ENCODE results near the gene FAM187B.
"Not testable (repeated sequence)": the region's sequence is repeated elsewhere in the genome, so short reads cannot be mapped to it uniquely, and the experiment has no call there.

The FAM187B gene

GRCh38 chr19:35246466-35247092 lies 18.0 kb upstream of the FAM187B start:
- Histone ChIP-seq H3K27me3 (ENCODE audit: control insufficient read depth in 1 of 2, insufficient read depth in 2 of 2, low read length in 2 of 2) (peaks cover 0 to 26% of the 10 kb centered on the region in 2 donors), H3K4me3 (ENCODE audit: low read depth in 1 of 2, low read length in 2 of 2) (no peak overlapping the region), H3K27ac (ENCODE audit: low read depth, low read length) (no peak overlapping the region), H3K9me3 (ENCODE audit: low read length) (no peaks in the 10 kb centered on the region), H3K4me1 (ENCODE audit: insufficient read depth, low read length) (no peaks in the 10 kb centered on the region), H3K36me3 (ENCODE audit: insufficient read depth, low read length) (no peaks in the 10 kb centered on the region), H3K9ac (ENCODE audit: low read length) (no peak overlapping the region)

DNA sequence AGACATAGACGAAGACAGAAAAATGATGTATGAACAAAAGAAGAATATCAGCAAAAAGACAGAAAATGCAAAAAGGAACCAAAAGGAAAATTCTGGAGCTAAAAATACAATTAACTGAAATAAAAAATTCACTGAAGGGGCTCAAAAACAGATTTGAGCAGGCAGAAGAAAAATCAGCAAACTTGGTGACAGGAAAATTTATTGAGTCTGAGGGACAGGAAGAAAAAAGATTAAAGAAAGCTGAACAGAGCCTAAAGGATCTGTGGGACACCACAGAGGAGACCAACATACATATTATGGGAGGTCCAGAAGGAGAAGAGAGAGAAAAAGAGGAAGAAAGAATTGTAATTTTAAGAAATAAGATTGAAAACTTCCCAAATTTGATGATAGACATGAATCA lies 12.9 kb upstream of the FAM187B start:
- Histone ChIP-seq H3K4me1 (ENCODE audit: insufficient read depth, low read length) (no peaks in the 10 kb centered on the region), H3K9me3 (ENCODE audit: low read length) (no peaks in the 10 kb centered on the region), H3K9ac (ENCODE audit: low read length) (no peak overlapping the region), H3K36me3 (ENCODE audit: insufficient read depth, low read length) (no peaks in the 10 kb centered on the region), H3K27me3 (ENCODE audit: control insufficient read depth in 1 of 2, insufficient read depth in 2 of 2, low read length in 2 of 2) (no peaks in the 10 kb centered on the region), H3K4me3 (ENCODE audit: low read depth in 1 of 2, low read length in 2 of 2) (no peak overlapping the region), H3K27ac (ENCODE audit: low read depth, low read length) (no peak overlapping the region)

- Histone ChIP-seq H3K9me3 (ENCODE audit: low read length) (no peaks in the 10 kb centered on the region), H3K36me3 (ENCODE audit: insufficient read depth, low read length) (no peaks in the 10 kb centered on the region), H3K4me3 (ENCODE audit: low read depth in 1 of 2, low read length in 2 of 2) (no peak overlapping the region), H3K9ac (ENCODE audit: low read length) (no peak overlapping the region), H3K4me1 (ENCODE audit: insufficient read depth, low read length) (no peaks in the 10 kb centered on the region), H3K27me3 (ENCODE audit: control insufficient read depth in 1 of 2, insufficient read depth in 2 of 2, low read length in 2 of 2) (no peaks in the 10 kb centered on the region), H3K27ac (ENCODE audit: low read depth, low read length) (no peak overlapping the region)
Measured at GRCh38 chr19:35240327-35240726, 11.8 kb upstream of the FAM187B start.

DNA sequence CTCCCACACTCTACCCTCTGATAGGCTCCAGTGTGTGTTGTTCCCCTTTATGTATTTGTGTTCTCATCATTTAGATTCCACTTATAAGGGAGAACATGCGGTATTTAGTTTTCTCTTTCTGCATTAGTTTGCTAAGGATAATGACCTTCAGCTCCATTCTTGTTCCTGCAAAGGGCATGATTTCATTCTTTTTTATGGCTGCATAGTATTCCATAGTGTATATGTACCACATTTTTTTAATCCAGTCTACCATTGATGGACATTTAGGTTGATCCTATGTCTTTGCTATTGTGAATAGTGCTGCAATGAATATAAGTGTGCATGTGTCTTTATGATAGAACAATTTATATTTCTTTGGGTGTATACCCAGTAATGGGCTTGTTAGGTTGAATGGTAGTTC lies 11.1 kb upstream of the FAM187B start:
- not testable (repeated sequence) for H3K9ac ChIP-seq (ENCODE audit: low read length); H3K27me3 ChIP-seq (ENCODE audit: control insufficient read depth in 1 of 2, insufficient read depth in 2 of 2, low read length in 2 of 2); H3K4me1 ChIP-seq (ENCODE audit: insufficient read depth, low read length); H3K27ac ChIP-seq (ENCODE audit: low read depth, low read length); H3K4me3 ChIP-seq (ENCODE audit: low read depth in 1 of 2, low read length in 2 of 2); H3K36me3 ChIP-seq (ENCODE audit: insufficient read depth, low read length); H3K9me3 ChIP-seq (ENCODE audit: low read length)

DNA sequence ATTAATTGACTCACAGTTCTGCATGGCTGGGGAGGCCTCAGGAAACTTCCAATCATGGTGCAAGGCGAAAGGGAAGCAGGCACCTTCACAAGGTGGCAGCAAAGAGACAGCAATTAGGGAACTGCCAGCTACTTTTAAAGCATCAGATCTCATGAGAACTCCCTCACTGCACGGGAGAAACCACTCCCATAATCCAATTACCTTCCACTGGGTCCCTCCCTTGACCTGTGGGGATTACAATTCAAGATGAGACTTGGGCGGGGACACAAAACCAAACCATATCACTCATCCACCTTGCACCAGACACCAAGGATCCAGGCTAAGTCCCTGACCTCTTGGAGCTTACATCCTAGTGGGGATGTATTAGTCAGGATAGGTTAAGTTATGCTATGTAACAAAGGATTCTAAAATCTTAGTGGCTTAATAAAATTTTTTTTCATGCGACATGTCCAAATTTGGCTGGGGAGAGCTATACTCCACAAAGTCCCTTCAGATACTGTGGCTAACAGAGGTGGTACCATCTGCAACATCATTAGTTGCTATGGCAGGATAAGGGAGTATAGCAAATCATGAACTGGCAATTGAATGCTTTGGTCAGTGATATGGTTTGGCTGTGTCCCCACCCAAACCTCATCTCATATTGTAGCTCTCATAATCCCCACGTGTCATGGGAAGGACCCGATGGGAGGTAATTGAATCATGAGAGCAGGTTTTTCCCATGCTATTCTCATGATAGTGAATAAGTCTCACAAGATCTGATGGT lies 8.3 kb upstream of the FAM187B start:
- Histone ChIP-seq H3K27me3 (ENCODE audit: control insufficient read depth in 1 of 2, insufficient read depth in 2 of 2, low read length in 2 of 2) (no peaks in the 10 kb centered on the region), H3K4me1 (ENCODE audit: insufficient read depth, low read length) (no peaks in the 10 kb centered on the region), H3K27ac (ENCODE audit: low read depth, low read length) (no peak overlapping the region), H3K4me3 (ENCODE audit: low read depth in 1 of 2, low read length in 2 of 2) (no peak overlapping the region), H3K36me3 (ENCODE audit: insufficient read depth, low read length) (no peaks in the 10 kb centered on the region), H3K9me3 (ENCODE audit: low read length) (no peaks in the 10 kb centered on the region), H3K9ac (ENCODE audit: low read length) (no peak overlapping the region)

DNA sequence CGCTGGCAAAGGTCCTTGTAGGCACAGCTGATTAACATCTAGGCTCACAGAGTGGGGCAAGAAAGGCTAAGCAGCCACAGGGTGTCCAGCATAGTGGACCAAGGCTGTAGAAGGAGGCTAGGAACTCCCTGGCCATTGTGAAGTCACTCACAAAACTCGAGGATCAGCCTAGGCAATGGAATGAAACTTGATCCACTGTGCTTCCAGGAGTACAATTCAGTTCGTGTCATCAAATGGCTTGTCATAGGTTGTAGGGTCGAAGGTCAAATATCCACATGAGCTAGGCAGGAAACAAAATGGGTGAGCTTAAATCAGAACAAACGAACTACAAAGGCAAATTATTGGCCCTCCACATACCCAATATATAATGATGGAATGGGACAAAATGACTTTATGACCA lies 4.4 kb upstream of the FAM187B start:
- H3K9ac ChIP-seq (ENCODE audit: low read length): no peak overlapping the region
- no peak overlapping the region for H3K27ac ChIP-seq (ENCODE audit: low read depth, low read length)
- no peaks in the 10 kb centered on the region for H3K36me3 ChIP-seq (ENCODE audit: insufficient read depth, low read length)
- H3K27me3 ChIP-seq (ENCODE audit: control insufficient read depth in 1 of 2, insufficient read depth in 2 of 2, low read length in 2 of 2): no peaks in the 10 kb centered on the region
- no peaks in the 10 kb centered on the region for H3K4me1 ChIP-seq (ENCODE audit: insufficient read depth, low read length)
- H3K4me3 ChIP-seq (ENCODE audit: low read depth in 1 of 2, low read length in 2 of 2): no peak overlapping the region
- H3K9me3 ChIP-seq (ENCODE audit: low read length): no peaks in the 10 kb centered on the region

- H3K9me3 ChIP-seq (ENCODE audit: low read length): no peaks in the 10 kb centered on the region
- no peaks in the 10 kb centered on the region for H3K4me1 ChIP-seq (ENCODE audit: insufficient read depth, low read length)
- no peak overlapping the region for H3K4me3 ChIP-seq (ENCODE audit: low read depth in 1 of 2, low read length in 2 of 2)
- no peak overlapping the region for H3K27ac ChIP-seq (ENCODE audit: low read depth, low read length)
- H3K9ac ChIP-seq (ENCODE audit: low read length): no peak overlapping the region
- no peaks in the 10 kb centered on the region for H3K36me3 ChIP-seq (ENCODE audit: insufficient read depth, low read length)
- H3K27me3 ChIP-seq (ENCODE audit: control insufficient read depth in 1 of 2, insufficient read depth in 2 of 2, low read length in 2 of 2): no peaks in the 10 kb centered on the region
Measured at GRCh38 chr19:35231956-35232645, 3.6 kb upstream of the FAM187B start.

DNA sequence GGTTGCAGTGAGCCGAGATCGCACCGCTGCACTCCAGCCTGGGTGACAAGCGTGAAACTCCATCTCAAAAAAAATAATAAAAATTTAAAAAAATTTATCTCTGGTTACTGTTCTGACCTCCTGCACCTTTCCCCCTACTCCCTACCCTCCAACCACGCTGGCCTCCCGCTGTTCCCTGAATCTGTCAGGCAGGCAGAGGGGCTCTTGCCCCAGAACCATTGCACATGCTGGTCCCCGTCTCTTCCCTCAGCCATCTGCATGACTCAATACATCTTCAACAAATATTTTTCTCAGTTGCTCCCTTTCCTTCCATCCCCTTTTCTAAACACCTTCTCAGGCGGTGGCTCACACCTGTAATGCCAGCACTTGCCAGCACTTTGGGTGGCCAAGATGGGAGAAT lies 1.1 kb upstream of the FAM187B start:
- Histone ChIP-seq H3K36me3 (ENCODE audit: insufficient read depth, low read length) (no peaks in the 10 kb centered on the region), H3K27me3 (ENCODE audit: control insufficient read depth in 1 of 2, insufficient read depth in 2 of 2, low read length in 2 of 2) (peaks cover 0 to 5% of the 10 kb centered on the region in 2 donors), H3K4me3 (ENCODE audit: low read depth in 1 of 2, low read length in 2 of 2) (no peak overlapping the region), H3K9ac (ENCODE audit: low read length) (no peak overlapping the region), H3K9me3 (ENCODE audit: low read length) (no peaks in the 10 kb centered on the region), H3K27ac (ENCODE audit: low read depth, low read length) (no peak overlapping the region), H3K4me1 (ENCODE audit: insufficient read depth, low read length) (no peaks in the 10 kb centered on the region)

DNA sequence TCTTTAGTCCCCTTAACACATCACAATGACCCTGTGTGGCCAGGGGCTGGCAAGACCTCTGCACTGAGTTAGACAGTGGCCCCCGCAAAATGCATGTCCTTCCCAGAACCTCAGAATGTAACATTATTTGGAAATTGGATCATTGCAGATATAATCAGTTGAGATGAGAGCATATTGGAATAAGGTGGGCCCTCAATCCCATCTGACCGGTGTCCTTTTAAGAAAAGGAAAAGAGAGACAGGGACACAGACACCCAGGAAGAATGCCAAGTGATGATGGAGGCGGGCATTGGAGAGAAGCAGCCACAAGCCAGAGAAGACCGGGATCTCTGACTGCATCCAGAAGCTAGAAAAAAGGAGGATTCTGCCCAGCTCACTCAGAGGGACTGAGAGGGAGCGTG lies 1.8 kb downstream of the FAM187B start:
- no peaks in the 10 kb centered on the region for H3K9me3 ChIP-seq (ENCODE audit: low read length)
- peaks cover 0 to 5% of the 10 kb centered on the region in 2 donors for H3K27me3 ChIP-seq (ENCODE audit: control insufficient read depth in 1 of 2, insufficient read depth in 2 of 2, low read length in 2 of 2)
- no peaks in the 10 kb centered on the region for H3K4me1 ChIP-seq (ENCODE audit: insufficient read depth, low read length)
- no peak overlapping the region for H3K9ac ChIP-seq (ENCODE audit: low read length)
- no peak overlapping the region for H3K27ac ChIP-seq (ENCODE audit: low read depth, low read length)
- no peak overlapping the region for H3K4me3 ChIP-seq (ENCODE audit: low read depth in 1 of 2, low read length in 2 of 2)
- no peaks in the 10 kb centered on the region for H3K36me3 ChIP-seq (ENCODE audit: insufficient read depth, low read length)

GRCh38 chr19:35225951-35226350 lies 2.6 kb downstream of the FAM187B start:
- Histone ChIP-seq H3K27me3 (ENCODE audit: control insufficient read depth in 1 of 2, insufficient read depth in 2 of 2, low read length in 2 of 2) (peaks cover 0 to 5% of the 10 kb centered on the region in 2 donors), H3K36me3 (ENCODE audit: insufficient read depth, low read length) (no peaks in the 10 kb centered on the region), H3K4me1 (ENCODE audit: insufficient read depth, low read length) (no peaks in the 10 kb centered on the region), H3K4me3 (ENCODE audit: low read depth in 1 of 2, low read length in 2 of 2) (no peak overlapping the region), H3K9ac (ENCODE audit: low read length) (no peak overlapping the region), H3K27ac (ENCODE audit: low read depth, low read length) (no peak overlapping the region), H3K9me3 (ENCODE audit: low read length) (no peaks in the 10 kb centered on the region)

- H3K27me3 ChIP-seq (ENCODE audit: control insufficient read depth in 1 of 2, insufficient read depth in 2 of 2, low read length in 2 of 2): peaks cover 0 to 5% of the 10 kb centered on the region in 2 donors
Measured at GRCh38 chr19:35224681-35225571, 3.6 kb downstream of the FAM187B start.

More at GRCh38 chr19:35224681-35225571, 3.6 kb downstream of the FAM187B start:
- H3K4me3 ChIP-seq (ENCODE audit: low read depth in 1 of 2, low read length in 2 of 2): no peak overlapping the region
- no peak overlapping the region for H3K27ac ChIP-seq (ENCODE audit: low read depth, low read length)
- H3K9me3 ChIP-seq (ENCODE audit: low read length): no peaks in the 10 kb centered on the region
- no peak overlapping the region for H3K9ac ChIP-seq (ENCODE audit: low read length)
- no peaks in the 10 kb centered on the region for H3K36me3 ChIP-seq (ENCODE audit: insufficient read depth, low read length)
- H3K4me1 ChIP-seq (ENCODE audit: insufficient read depth, low read length): no peaks in the 10 kb centered on the region
